Adrenal gland (tissue), 5 donors: ENCODE results near the gene NPIPA5.

Experiments used
- POLR2A ChIP-seq, 2 donors: fragments of 450-650 bp; IDR thresholded peaks; one replicate each; pipeline ENCODE4 v1.6.1; 2017; ENCODE audit warnings: antibody characterized with exemption in 2 of 2, mild to moderate bottlenecking in 2 of 2, moderate library complexity in 1 of 2
- TF ChIP-seq, protein P1 (sequence below), 6 experiments: fragments of 450-650 bp in 4 of 6; fragments of 200-600 bp in 2 of 6; sonication (generic) in 1 of 6; IDR thresholded peaks; 1 replicate in 5 of 6; 2 replicates in 1 of 6; pipeline versions ENCODE4 v1.5.1 to v1.8.0; 2016 to 2021; ENCODE audit warnings: antibody characterized with exemption in 6 of 6, mild to moderate bottlenecking in 2 of 6, moderate library complexity in 1 of 6
- donor health status: DM: no; HTN: no; CAD: no.

DNA sequence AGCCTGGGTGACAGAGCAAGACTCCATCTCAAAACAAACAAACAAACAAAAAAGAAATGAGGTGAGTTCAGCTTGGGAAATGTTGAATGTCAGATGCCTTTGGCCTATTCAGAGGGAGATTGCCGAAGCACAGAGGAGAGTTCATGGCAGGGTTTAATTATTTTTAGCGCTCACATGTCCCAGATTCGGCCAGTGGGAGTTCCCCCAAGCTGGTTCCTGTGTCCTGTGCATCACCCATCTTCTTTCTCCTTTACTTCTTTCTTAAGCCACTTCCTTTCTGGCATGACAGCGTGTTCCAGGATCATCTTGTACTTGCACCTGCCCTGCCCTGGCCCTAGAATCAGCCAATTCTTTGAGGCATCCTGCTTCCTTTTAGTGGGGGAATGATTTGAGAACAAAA, 26.7 kb upstream of the NPIPA5 start:
- TF ChIP-seq, protein P1, sequence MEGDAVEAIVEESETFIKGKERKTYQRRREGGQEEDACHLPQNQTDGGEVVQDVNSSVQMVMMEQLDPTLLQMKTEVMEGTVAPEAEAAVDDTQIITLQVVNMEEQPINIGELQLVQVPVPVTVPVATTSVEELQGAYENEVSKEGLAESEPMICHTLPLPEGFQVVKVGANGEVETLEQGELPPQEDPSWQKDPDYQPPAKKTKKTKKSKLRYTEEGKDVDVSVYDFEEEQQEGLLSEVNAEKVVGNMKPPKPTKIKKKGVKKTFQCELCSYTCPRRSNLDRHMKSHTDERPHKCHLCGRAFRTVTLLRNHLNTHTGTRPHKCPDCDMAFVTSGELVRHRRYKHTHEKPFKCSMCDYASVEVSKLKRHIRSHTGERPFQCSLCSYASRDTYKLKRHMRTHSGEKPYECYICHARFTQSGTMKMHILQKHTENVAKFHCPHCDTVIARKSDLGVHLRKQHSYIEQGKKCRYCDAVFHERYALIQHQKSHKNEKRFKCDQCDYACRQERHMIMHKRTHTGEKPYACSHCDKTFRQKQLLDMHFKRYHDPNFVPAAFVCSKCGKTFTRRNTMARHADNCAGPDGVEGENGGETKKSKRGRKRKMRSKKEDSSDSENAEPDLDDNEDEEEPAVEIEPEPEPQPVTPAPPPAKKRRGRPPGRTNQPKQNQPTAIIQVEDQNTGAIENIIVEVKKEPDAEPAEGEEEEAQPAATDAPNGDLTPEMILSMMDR (IDR thresholded peaks at IDR 0.05), result no peak
- TF ChIP-seq POLR2A (IDR thresholded peaks at IDR 0.05), result no peak
